HG02571 (cell line): Measurements from ENCODE around the gene WDR73.
A peak's percentile ranks its signal among the peaks of the same experiment; 100 is the strongest.
"Not testable (repeated sequence)": the region's sequence is repeated elsewhere in the genome, so short reads cannot be mapped to it uniquely, and the experiment has no call there.

Source experiments
- ATAC-seq: cut with Tn5 transposase; IDR thresholded peaks from one replicate; pipeline ENCODE4 v1.9.1; 2021; ENCODE audit warnings: mild to moderate bottlenecking, moderate library complexity; ENCODE audit not compliant: unreplicated experiment

Gene WDR73

GRCh38 chr15:84658080-84658787 is 4.2 kb upstream of the WDR73 start, which contains the start of gene NMB:
Gene NMB, minus strand, starts transcription at chr15:84658199. Its CDS starts 47 bp downstream, at chr15:84658152.
- peak; percentile 52 for ATAC-seq

GRCh38 chr15:84657748-84658079 is 3.6 kb upstream of the WDR73 start:
- ATAC-seq: no peak

- ATAC-seq: no peak
Observed at GRCh38 chr15:84656972-84657371, 2.9 kb upstream of the WDR73 start.

GRCh38 chr15:84654689-84655453 is 788 bp upstream of the WDR73 start:
- no peak for ATAC-seq

- ATAC-seq: no peak
Observed at GRCh38 chr15:84653584-84653909, 536 bp downstream of the WDR73 start.

- ATAC-seq: no peak
Observed at GRCh38 chr15:84649706-84650105, 4.4 kb downstream of the WDR73 start.

- no peak for ATAC-seq
Observed at GRCh38 chr15:84648539-84648938, 5.5 kb downstream of the WDR73 start.

GRCh38 chr15:84647726-84648125 is 6.4 kb downstream of the WDR73 start:
- ATAC-seq: no peak

- ATAC-seq: no peak
Observed at GRCh38 chr15:84645997-84646396, 8.1 kb downstream of the WDR73 start.

- no peak for ATAC-seq
Observed at GRCh38 chr15:84645496-84645895, 8.6 kb downstream of the WDR73 start.

GRCh38 chr15:84643838-84644237 is 10.2 kb downstream of the WDR73 start:
- ATAC-seq: no peak

GRCh38 chr15:84642640-84643039 is 11.4 kb downstream of the WDR73 start:
- not testable (repeated sequence) for ATAC-seq

GRCh38 chr15:84641871-84642270 is 12.2 kb downstream of the WDR73 start:
- ATAC-seq: not testable (repeated sequence)

GRCh38 chr15:84638103-84638502 is 16.0 kb downstream of the WDR73 start:
- ATAC-seq: no peak

GRCh38 chr15:84634228-84634837 is 19.8 kb downstream of the WDR73 start:
- ATAC-seq: no peak

- peak; percentile 40 for ATAC-seq
Observed at GRCh38 chr15:84633311-84634227, 20.5 kb downstream of the WDR73 start.

GRCh38 chr15:84631706-84632272 is 22.3 kb downstream of the WDR73 start:
- no peak for ATAC-seq

GRCh38 chr15:84629033-84629432 is 25.1 kb downstream of the WDR73 start:
- no peak for ATAC-seq

GRCh38 chr15:84625123-84625522 is 29.0 kb downstream of the WDR73 start:
- ATAC-seq: no peak

- ATAC-seq: no peak
Observed at GRCh38 chr15:84624359-84624758, 29.7 kb downstream of the WDR73 start.
